ENCODE results near the gene COQ10A. TPM values are rescaled to one million over a fixed set of nuclear protein-coding genes. Genes with fewer than 3 reads are reported as not detected.

The COQ10A gene
- total RNA-seq, result 18.6 and 19.3 TPM in 2 replicates

- intact Hi-C loops (cut with micrococcal nuclease), result loop anchor here (1.0 to 5.0 kb wide), 7 partner anchors 9 to 148 kb away; partner anchors contain the start of genes ANKRD52, CNPY2, CS and ESYT1
Measured at GRCh38 chr12:56266693-56267442, at the start of gene COQ10A. Gene COQ10A (plus strand): TSS chr12:56266942. CDS start chr12:56267119, 177 bp downstream.

GRCh38 chr12:56219840-56220239 lies 46.9 kb upstream of the COQ10A start:
- intact Hi-C loops (cut with micrococcal nuclease), result loop anchor here (2.0 to 5.0 kb wide), 3 partner anchors 27 to 417 kb away; partner anchors contain the start of gene PYM1

- intact Hi-C loops (cut with micrococcal nuclease), result loop anchor here (2.0 to 5.0 kb wide), 3 partner anchors 28 to 417 kb away; partner anchors contain the start of gene PYM1
Measured at GRCh38 chr12:56220611-56221231, 46.0 kb upstream of the COQ10A start.

GRCh38 chr12:56221232-56221756 lies 45.4 kb upstream of the COQ10A start:
- intact Hi-C loops (cut with micrococcal nuclease), result loop anchor here (2.0 to 5.0 kb wide), 3 partner anchors 28 to 416 kb away; partner anchors contain the start of gene PYM1

- intact Hi-C loops (cut with micrococcal nuclease), result loop anchor here (2.0 to 5.0 kb wide), 4 partner anchors 29 to 415 kb away; partner anchors contain the start of genes COQ10A and PYM1
Measured at GRCh38 chr12:56221757-56222530, 44.8 kb upstream of the COQ10A start, which contains the start of gene RNF41. Gene RNF41 (minus strand): TSS chr12:56221922. CDS start chr12:56214047, 7,875 bp downstream.

- intact Hi-C loops (cut with micrococcal nuclease), result loop anchor here (2.0 to 5.0 kb wide), 3 partner anchors 44 to 415 kb away; partner anchors contain the start of genes COQ10A and PYM1
Measured at GRCh38 chr12:56222531-56222895, 44.2 kb upstream of the COQ10A start.

- intact Hi-C loops (cut with micrococcal nuclease), result loop anchor here (1.0 to 5.0 kb wide), 9 partner anchors 30 to 414 kb away; partner anchors contain the start of genes COQ10A, CS, MYL6 and PYM1
Measured at GRCh38 chr12:56223571-56224101, 43.1 kb upstream of the COQ10A start.

GRCh38 chr12:56224102-56224701 lies 42.5 kb upstream of the COQ10A start, which contains the start of gene NABP2:
Gene NABP2 (plus strand): TSS chr12:56224342. CDS start chr12:56224857, 515 bp downstream.
- intact Hi-C loops (cut with micrococcal nuclease), result loop anchor here (1.0 to 5.0 kb wide), 8 partner anchors 31 to 413 kb away; partner anchors contain the start of genes CS, MYL6 and PYM1

GRCh38 chr12:56224954-56225353 lies 41.8 kb upstream of the COQ10A start:
- intact Hi-C loops (cut with micrococcal nuclease), result loop anchor here (1.0 to 5.0 kb wide), 8 partner anchors 32 to 412 kb away; partner anchors contain the start of genes CS, MYL6 and PYM1

- intact Hi-C loops (cut with micrococcal nuclease), result no loop called here
Measured at GRCh38 chr12:56229082-56229481, 37.7 kb upstream of the COQ10A start.

GRCh38 chr12:56229916-56230431 lies 36.8 kb upstream of the COQ10A start, which contains the start of gene SLC39A5:
Gene SLC39A5 (plus strand): TSS chr12:56230051. CDS start chr12:56231275, 1,224 bp downstream.
- intact Hi-C loops (cut with micrococcal nuclease), result no loop called here

- intact Hi-C loops (cut with micrococcal nuclease), result no loop called here
Measured at GRCh38 chr12:56230432-56231183, 36.1 kb upstream of the COQ10A start.

- intact Hi-C loops (cut with micrococcal nuclease), result no loop called here
Measured at GRCh38 chr12:56231184-56231582, 35.6 kb upstream of the COQ10A start.

GRCh38 chr12:56234746-56235436 lies 31.9 kb upstream of the COQ10A start:
- intact Hi-C loops (cut with micrococcal nuclease), result no loop called here

GRCh38 chr12:56236091-56236490 lies 30.7 kb upstream of the COQ10A start:
- intact Hi-C loops (cut with micrococcal nuclease), result no loop called here

- intact Hi-C loops (cut with micrococcal nuclease), result no loop called here
Measured at GRCh38 chr12:56236985-56237384, 29.8 kb upstream of the COQ10A start.

GRCh38 chr12:56237552-56237951 lies 29.2 kb upstream of the COQ10A start:
- intact Hi-C loops (cut with micrococcal nuclease), result no loop called here
